ENCODE data around the gene E2F8. TPM values are rescaled to one million over a fixed set of nuclear protein-coding genes. Genes with fewer than 3 reads are reported as not detected.

Gene E2F8
- total and polyA plus RNA-seq, 2 experiments from 2014 or later = 8.3 to 10.6 TPM

GRCh38 chr11:19259487-19260345 lies 19.0 kb upstream of the E2F8 start:
- Histone ChIP-seq H3K9me2 (ENCODE audit: insufficient read depth) (no peaks in the 10 kb centered on the region), H3F3A (replicated peaks; ENCODE audit: low read depth) (no peaks in the 10 kb centered on the region), H4K20me1 (replicated peaks; ENCODE audit: insufficient read depth) (no peaks in the 10 kb centered on the region), H3K4me3 (no peak overlapping the region), H3K36me3 (ENCODE audit: insufficient read depth) (no peaks in the 10 kb centered on the region), H3K4me2 (no peak overlapping the region), H3K27ac (ENCODE audit: low read depth) (no peak overlapping the region), H3K79me2 (replicated peaks; ENCODE audit: insufficient read depth) (no peaks in the 10 kb centered on the region), H3K4me1 (ENCODE audit: insufficient read depth) (peaks cover 17% of the 10 kb centered on the region), H3K27me3 (ENCODE audit: insufficient read depth) (no peaks in the 10 kb centered on the region), H2AFZ (no peak overlapping the region)
- no peak overlapping the region for H3K4me3 Mint-ChIP-seq
- no peaks in the 10 kb centered on the region for H3K36me3 Mint-ChIP-seq (ENCODE audit: low read depth)
- H3K9me3 Mint-ChIP-seq = peaks cover 6% of the 10 kb centered on the region; the same call in 2 of the 3 replicates
- peaks cover 20% of the 10 kb centered on the region for H3K4me1 Mint-ChIP-seq
- ATAC-seq = peak; percentile 68
- peaks cover 2% of the 10 kb centered on the region for H3K27me3 Mint-ChIP-seq (ENCODE audit: insufficient read depth, low read depth, poor library complexity)
- TF ChIP-seq ETS1 (IDR thresholded peaks at IDR 0.05) (no peak), CTCF (conservative IDR thresholded peaks at IDR 0.05; ENCODE audit: low read depth in 2 of 2) (peak; percentile 86 to 97), ZNF462 (CRISPR knock-in tag; IDR thresholded peaks at IDR 0.05) (no peak), JUNB (IDR thresholded peaks at IDR 0.05; ENCODE audit: unreplicated experiment) (no peak)
- H3K27ac Mint-ChIP-seq = no peak overlapping the region
- peak; percentile 68 for DNase-seq (ENCODE audit: low spot score)
